Activated CD8-positive, alpha-beta memory T cell treated with anti-CD3 and anti-CD28 coated beads, Interleukin-2, amount 50 U/mL, for 48 hours (primary cell): ENCODE data around the gene ABLIM1.

Experiments
- DNase-seq: peaks from one replicate; pipeline ENCODE4 v3.0.0-alpha.2; 2020

Gene ABLIM1

GRCh38 chr10:114678820-114679219 is 20.7 kb upstream of the ABLIM1 start:
- no peak for DNase-seq

- no peak for DNase-seq
Measured at GRCh38 chr10:114678336-114678735, 20.3 kb upstream of the ABLIM1 start.

- DNase-seq: no peak
Measured at GRCh38 chr10:114674346-114674745, 16.3 kb upstream of the ABLIM1 start.

- no peak for DNase-seq
Measured at GRCh38 chr10:114669648-114670047, 11.6 kb upstream of the ABLIM1 start.

- DNase-seq: no peak
Measured at GRCh38 chr10:114668375-114669080, 10.5 kb upstream of the ABLIM1 start.

- no peak for DNase-seq
Measured at GRCh38 chr10:114665873-114666272, 7.8 kb upstream of the ABLIM1 start.

- no peak for DNase-seq
Measured at GRCh38 chr10:114665406-114665805, 7.3 kb upstream of the ABLIM1 start.

- no peak for DNase-seq
Measured at GRCh38 chr10:114664127-114664526, 6.1 kb upstream of the ABLIM1 start.

GRCh38 chr10:114663626-114664025 is 5.6 kb upstream of the ABLIM1 start:
- DNase-seq: no peak

- DNase-seq: no peak
Measured at GRCh38 chr10:114662646-114663217, 4.7 kb upstream of the ABLIM1 start.

- DNase-seq: no peak
Measured at GRCh38 chr10:114661212-114661880, 3.3 kb upstream of the ABLIM1 start.

GRCh38 chr10:114655671-114656070 is 2.4 kb downstream of the ABLIM1 start:
- no peak for DNase-seq

- DNase-seq: no peak
Measured at GRCh38 chr10:114654822-114655575, 3.1 kb downstream of the ABLIM1 start.

GRCh38 chr10:114653926-114654325 is 4.1 kb downstream of the ABLIM1 start:
- DNase-seq: no peak

- DNase-seq: no peak
Measured at GRCh38 chr10:114652402-114653368, 5.4 kb downstream of the ABLIM1 start.

- DNase-seq: no peak
Measured at GRCh38 chr10:114650831-114651230, 7.2 kb downstream of the ABLIM1 start.

- no peak for DNase-seq
Measured at GRCh38 chr10:114650266-114650665, 7.8 kb downstream of the ABLIM1 start.

- no peak for DNase-seq
Measured at GRCh38 chr10:114649217-114649903, 8.7 kb downstream of the ABLIM1 start.

GRCh38 chr10:114648368-114648767 is 9.7 kb downstream of the ABLIM1 start:
- DNase-seq: no peak

- no peak for DNase-seq
Measured at GRCh38 chr10:114647545-114648138, 10.4 kb downstream of the ABLIM1 start.

GRCh38 chr10:114646426-114646825 is 11.6 kb downstream of the ABLIM1 start:
- no peak for DNase-seq
